Measurements from ENCODE around the gene SPTBN5.

The SPTBN5 gene

GRCh38 chr15:41861736-41862356 lies 32.0 kb downstream of the SPTBN5 start:
- DNase-seq: no peak

DNA sequence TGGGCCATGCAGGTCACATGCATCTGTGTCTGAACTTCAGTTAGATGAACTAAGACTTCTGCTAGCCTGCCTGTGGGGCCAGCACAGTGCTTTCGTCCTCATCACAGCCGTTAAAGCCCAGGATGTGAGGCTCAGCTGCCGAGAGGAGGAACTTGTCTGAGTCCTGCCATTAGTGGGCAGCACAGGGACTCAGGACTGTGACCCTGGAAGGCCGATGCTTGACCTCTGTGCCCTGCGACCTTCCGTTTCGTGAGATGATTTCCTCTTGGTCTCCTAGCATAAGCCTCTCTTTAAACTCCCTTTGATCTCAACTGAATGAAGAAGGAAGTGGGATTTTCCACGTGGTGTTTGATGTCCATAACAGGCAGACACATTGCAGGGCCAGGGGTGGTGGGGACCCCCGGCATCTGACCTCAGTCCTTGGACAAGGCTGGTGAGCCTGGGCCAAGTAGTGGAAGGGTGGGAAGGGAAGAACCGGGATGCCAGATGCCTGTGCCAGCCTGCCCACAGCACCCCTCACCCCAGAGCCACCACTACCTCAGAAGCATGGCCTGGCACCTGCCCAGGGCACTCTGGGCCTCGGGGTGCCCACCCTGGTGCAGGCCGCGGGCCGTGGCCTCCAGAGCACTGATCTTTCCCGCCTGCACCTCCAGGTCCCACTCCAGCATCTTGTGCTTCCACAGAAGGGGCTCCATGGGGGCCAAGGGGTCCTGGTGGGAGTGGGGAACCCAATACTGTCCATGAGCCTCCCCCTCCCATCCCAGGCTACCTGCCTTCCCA lies 33.6 kb downstream of the SPTBN5 start:
- no peak for DNase-seq

GRCh38 chr15:41858756-41859155 lies 35.1 kb downstream of the SPTBN5 start:
- no peak for DNase-seq

GRCh38 chr15:41857316-41857715 lies 36.5 kb downstream of the SPTBN5 start:
- no peak for DNase-seq

GRCh38 chr15:41856716-41857115 lies 37.1 kb downstream of the SPTBN5 start:
- no peak for DNase-seq

DNA sequence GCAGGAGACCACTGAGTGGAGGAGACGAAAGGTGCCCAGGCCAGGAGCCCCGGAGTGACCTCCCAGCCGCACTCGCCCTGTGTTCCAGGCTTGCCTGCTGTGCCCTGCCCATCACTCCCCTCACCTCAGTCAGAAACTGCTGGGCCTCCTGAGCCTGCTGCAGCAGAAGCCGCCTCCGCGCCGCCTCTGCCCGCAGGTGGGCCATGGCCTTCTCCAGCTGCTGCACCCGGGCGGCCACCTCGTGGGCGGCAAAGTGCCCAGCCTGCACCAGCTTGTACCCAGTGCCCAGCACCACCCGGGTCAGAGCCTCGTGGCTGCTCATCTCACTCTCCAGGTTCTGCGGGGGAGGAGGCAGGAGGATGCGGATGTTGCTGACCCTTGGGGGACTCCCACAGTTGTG lies 37.6 kb downstream of the SPTBN5 start:
- no peak for DNase-seq

DNA sequence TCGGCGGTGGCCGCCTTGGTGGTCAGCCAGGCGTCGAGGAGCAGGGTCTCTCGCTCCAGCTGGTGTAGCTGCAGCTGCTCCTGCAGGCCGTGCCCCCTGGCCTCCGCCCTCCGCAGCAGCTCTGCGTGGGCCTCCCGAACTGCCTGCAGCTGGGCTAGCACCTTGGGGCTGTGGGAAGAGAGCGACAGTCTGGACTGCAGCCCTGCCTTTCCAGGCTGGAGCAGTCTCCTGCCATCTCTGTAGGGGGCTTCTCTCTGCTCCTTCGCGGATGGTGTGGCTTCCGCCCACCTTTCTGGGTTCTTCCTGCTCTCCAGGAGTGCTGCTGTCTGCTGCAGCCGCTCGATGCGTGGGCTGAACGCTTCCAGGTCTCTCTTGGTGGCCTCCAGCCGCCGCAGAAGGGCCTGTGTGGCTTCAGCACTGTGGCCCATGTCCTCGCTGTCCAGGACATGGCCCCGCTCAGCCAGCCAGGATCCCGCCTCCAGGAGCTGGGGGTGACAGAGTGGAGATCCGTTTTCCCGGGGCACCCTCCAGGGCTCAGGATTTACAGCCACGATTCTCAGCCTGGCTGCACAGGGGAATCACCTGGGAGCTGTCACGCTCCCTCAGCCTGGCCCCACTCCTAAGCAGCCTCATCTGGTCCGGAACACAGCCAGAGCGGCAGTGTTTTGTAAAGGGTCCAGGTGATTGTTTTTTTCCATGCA lies 38.4 kb downstream of the SPTBN5 start:
- no peak for DNase-seq

GRCh38 chr15:41854443-41854842 lies 39.4 kb downstream of the SPTBN5 start:
- DNase-seq: no peak

GRCh38 chr15:41853831-41854230 lies 40.0 kb downstream of the SPTBN5 start:
- DNase-seq: no peak

GRCh38 chr15:41852736-41853590 lies 40.9 kb downstream of the SPTBN5 start:
- DNase-seq: no peak

DNA sequence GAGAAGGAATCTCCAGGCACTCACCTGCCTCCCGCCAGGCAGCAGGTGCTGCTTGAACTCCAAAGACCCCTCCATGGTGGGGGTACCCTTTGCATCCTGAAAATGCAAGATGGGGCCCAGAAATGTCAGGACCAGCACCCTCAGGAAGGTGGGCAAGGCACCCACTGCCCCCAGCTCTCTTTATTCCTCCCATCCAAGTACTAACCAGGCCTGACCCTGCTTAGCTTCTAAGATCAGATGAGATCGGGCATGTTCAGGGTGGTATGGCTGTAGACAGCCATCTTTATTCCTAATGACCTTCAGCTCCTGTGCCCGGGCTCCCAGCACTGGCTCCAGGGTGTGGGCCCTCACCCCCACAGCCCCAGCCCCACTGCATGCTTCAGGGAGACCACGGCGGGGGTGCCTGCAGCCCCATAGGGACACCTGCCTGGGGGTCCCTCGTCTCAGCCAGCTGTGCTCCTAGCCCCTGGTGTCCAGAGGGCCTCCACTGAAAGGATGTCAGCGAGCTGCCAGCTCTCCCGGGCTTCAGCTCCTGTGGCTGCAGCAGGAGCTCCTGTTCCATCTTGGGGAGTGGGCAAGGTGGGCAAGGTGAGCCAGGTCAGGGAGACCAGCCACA lies 42.0 kb downstream of the SPTBN5 start:
- no peak for DNase-seq

DNA sequence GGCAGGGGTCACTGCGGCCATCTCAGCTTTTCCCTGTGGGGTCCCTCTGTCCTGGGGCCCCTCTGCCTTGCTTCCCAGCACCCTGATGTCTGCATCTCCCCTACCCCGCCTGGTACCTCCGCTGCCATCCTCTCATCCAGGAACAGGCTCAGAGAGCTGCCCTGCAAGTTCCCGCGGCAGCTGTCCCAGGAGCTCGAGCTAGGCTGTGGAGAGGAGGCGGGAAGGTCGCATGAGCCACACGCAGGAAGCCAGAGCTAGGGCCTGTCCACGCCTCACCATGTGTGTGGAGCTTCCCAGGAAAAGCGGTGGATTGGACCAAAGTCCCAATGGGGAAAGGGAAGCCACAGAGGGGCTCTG lies 42.7 kb downstream of the SPTBN5 start:
- DNase-seq: no peak

GRCh38 chr15:41850482-41851166 lies 43.2 kb downstream of the SPTBN5 start:
- no peak for DNase-seq

DNA sequence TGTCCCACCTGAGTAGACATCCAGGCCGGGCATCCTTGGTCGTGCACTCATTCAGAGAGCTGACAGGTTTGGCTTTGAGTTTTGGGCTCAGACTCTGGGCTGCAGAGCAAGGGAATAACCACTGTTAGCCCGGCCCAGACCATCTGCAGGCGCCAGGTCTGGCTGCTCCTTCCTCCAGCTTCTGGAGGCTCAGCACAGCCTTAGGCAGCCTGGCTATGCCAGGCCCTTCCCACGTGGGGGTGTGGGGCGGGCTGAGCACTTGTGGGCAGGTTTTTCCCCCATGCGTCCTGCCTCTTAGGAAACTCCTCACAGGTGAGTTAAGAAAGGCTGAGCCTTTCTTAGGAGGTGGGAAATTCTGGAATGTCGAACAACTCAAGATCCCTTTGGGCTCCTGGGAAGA lies 44.0 kb downstream of the SPTBN5 start:
- DNase-seq: no peak

DNA sequence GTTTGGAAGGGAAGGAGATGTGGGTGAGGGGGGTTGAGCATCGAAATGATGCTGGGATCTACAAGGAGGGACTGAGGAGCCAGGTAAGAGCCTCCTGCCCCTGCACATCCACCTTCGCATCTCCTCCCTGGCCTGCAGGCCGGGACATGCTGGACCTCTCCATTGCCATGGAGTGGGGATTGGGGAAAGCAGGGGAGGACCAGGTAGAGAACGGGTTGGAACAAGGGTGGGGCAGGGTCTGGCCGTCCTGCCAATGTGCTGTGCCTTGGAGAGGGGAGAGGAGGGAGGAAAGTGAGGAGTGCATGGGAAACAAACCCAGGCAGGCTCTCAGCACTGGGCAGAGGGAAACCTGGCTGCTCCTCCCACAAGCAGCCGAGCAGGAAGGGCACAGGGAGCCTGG lies 44.6 kb downstream of the SPTBN5 start:
- no peak for DNase-seq

DNA sequence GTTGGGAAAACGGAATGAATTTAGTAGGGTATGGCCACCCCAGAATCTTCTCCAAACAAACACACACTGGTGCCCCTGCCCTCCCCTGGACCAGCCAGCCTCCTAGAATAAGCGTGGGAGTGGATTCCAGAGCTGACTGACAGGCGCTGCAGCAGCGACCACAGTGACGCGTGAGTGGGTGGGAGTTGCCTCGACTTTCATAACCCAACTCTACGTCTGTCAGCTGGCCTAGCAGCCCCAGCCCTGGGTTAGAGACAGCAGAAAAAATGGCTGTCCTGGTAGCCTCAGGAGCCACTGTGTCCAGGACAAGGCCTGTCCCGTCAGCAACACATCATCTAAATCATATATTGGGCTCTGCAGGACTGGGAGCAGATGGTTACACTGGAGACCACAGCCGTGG lies 45.2 kb downstream of the SPTBN5 start:
- DNase-seq: no peak

DNA sequence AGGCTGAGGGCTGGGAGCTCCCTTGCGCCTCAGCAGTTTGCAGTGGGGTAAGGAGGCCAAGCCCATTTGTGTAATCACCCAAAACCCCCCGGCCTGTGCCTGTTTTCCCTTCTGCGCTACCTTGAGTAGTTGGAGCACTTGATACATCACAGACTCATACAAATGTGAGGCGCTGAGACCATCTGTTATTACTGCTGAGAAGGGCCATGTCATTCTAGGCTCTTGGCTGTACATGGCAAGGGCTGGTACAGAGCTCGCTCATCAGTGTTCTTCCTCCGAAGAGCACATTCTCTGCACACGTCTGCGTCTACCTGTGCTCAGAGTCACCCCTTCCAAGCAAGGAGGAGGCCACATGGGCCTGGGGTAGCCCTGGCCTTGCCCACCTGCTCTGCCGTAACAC lies 45.9 kb downstream of the SPTBN5 start:
- DNase-seq: no peak

DNA sequence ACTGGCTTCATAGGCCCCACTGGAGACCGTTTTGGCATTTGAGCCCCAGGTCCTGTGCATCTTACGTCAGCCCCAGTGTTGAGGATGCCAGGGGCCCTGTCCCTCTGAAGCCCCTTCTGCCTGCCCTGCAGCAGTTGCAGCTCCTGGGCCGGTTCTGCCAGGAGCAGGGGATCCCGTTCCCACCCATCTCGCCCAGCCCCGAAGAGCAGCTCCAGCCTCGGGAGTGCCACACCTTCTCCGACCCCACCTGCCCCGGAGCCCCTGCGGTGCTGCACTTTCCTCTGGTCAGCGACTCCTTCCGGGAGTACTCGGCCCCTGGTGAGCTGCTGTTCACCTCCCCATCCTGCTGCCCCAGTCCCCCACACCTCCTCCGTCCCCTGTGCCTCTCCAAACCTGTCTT lies 46.6 kb downstream of the SPTBN5 start:
- DNase-seq: no peak

GRCh38 chr15:41844814-41845213 lies 49.0 kb downstream of the SPTBN5 start:
- no peak for DNase-seq

GRCh38 chr15:41843571-41843970 lies 50.3 kb downstream of the SPTBN5 start:
- no peak for DNase-seq

DNA sequence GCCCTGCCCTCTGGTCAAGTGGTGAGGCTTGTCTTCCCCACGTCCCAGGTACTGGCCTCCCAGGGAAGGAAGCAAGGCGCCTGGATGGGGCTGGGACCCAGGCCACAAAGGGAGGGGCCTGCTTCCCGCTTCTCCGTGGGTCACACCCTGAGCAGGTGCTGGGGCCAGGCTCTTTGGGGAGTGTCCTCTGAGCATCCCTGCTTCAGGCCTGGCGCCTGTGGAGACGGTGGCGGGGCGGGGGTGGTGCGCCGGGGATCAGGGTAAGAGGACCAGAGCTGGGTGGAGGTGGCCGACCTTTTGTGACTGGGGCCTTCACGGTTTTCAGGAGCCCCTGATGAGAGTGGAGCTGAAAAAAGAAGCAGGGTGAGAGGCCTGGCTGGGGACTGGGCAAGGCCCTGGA lies 51.6 kb downstream of the SPTBN5 start:
- no peak for DNase-seq

DNA sequence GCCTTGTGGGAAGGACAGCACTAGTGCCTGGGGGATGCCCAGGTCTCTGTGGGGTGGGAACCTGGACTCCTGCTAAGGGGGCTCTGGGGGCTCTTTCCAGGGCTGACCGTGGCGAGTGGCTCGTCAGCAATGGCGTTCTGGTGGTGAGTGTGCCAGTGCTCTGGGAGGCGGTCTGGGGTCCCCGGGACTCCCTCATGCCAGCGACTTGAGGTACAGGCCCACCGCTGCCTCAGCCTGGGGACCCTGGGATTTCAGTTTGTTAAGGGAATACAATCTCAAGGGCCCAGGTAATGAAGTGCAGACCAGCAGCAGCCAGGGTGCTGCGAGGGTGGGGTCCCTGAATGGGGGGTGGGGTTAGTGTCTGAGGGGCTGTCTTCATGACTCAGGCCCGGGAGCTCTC lies 52.7 kb downstream of the SPTBN5 start:
- DNase-seq: no peak

All from NCI-H1417 treated with DMSO at 0.1 percent for 48 hours (cell line).